GM12874 (cell line): ENCODE results near the gene PNPLA5.

Experiments used
- CTCF ChIP-seq: IDR thresholded peaks from 2 replicates; pipeline ENCODE4 v1.5.1; 2011; ENCODE audit warnings: low read depth, mild to moderate bottlenecking, control low read depth, low read length, moderate library complexity; ENCODE audit not compliant: insufficient read depth

The PNPLA5 gene

GRCh38 chr22:43840851-43841250, 51.0 kb downstream of the PNPLA5 start:
- TF ChIP-seq CTCF, result no peak

GRCh38 chr22:43840431-43840830, 51.4 kb downstream of the PNPLA5 start:
- TF ChIP-seq CTCF, result no peak

- TF ChIP-seq CTCF, result no peak
Observed at GRCh38 chr22:43839781-43840180, 52.0 kb downstream of the PNPLA5 start.

GRCh38 chr22:43838571-43839307, 53.1 kb downstream of the PNPLA5 start:
- TF ChIP-seq CTCF, result no peak

- no peak for TF ChIP-seq CTCF
Observed at GRCh38 chr22:43838161-43838560, 53.7 kb downstream of the PNPLA5 start.

- no peak for TF ChIP-seq CTCF
Observed at GRCh38 chr22:43837666-43838065, 54.1 kb downstream of the PNPLA5 start.

- no peak for TF ChIP-seq CTCF
Observed at GRCh38 chr22:43835736-43836135, 56.1 kb downstream of the PNPLA5 start.
